LNCaP clone FGC (cell line): ENCODE results near the gene MRPS14.
A peak's percentile ranks its signal among the peaks of the same experiment; 100 is the strongest.

ENCODE experiments used
- DNase-seq: peaks from one replicate; pipeline ENCODE4 v3.0.0-alpha.2; 2011; ENCODE audit warnings: low read depth
- H3K4me3 ChIP-seq: 2 replicates; pipeline ENCODE4 v1.5.1; 2011; ENCODE audit warnings: mild to moderate bottlenecking, low read depth, low read length, control low read depth
- TF ChIP-seq, protein P1 (sequence below): IDR thresholded peaks from 2 replicates; pipeline ENCODE4 v1.5.1; 2012; ENCODE audit warnings: mild to moderate bottlenecking; ENCODE audit not compliant: control insufficient read depth, insufficient read depth; ENCODE audit errors: extremely low read depth

MRPS14 gene

DNA sequence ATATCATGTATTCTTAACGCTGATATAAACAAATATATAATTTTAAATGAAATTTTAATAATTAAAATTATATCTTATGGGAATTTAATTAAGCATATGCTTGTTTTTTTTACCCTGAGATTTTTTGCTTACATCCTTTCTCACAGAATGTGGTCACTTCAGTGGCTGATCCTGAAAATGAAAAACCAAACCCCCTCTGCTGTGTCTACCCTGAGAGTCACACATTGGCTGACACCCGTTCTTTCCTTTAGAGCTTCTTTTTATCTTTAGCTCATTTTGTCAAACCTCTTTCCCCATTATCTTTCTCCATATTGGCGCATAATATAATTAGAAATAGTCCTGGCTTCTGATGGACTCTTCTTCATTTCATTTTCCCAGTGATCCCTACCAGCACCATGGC is 34.2 kb downstream of the MRPS14 start:
- TF ChIP-seq, protein P1, sequence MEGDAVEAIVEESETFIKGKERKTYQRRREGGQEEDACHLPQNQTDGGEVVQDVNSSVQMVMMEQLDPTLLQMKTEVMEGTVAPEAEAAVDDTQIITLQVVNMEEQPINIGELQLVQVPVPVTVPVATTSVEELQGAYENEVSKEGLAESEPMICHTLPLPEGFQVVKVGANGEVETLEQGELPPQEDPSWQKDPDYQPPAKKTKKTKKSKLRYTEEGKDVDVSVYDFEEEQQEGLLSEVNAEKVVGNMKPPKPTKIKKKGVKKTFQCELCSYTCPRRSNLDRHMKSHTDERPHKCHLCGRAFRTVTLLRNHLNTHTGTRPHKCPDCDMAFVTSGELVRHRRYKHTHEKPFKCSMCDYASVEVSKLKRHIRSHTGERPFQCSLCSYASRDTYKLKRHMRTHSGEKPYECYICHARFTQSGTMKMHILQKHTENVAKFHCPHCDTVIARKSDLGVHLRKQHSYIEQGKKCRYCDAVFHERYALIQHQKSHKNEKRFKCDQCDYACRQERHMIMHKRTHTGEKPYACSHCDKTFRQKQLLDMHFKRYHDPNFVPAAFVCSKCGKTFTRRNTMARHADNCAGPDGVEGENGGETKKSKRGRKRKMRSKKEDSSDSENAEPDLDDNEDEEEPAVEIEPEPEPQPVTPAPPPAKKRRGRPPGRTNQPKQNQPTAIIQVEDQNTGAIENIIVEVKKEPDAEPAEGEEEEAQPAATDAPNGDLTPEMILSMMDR, result no peak
- no peak for DNase-seq
- no peak overlapping the region for H3K4me3 ChIP-seq

DNA sequence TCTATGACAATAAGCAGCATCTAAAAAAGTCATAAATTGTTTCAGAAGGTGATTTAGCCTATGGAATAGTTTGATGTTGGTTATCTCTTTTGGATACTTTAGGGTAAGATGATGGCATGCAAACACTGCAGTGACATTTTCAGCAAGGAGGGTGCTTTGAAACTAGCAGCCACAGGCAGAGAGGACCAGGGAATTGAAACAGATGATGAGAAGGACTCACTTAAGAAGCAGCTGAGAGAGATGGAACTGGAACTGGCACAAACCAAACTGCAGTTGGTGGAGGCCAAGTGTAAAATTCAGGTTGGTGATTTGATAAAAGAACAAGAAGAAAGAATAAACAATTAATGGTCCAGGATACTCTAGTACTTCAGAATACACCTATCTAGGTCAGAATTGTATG is 34.7 kb downstream of the MRPS14 start:
- no peak for DNase-seq
- H3K4me3 ChIP-seq, result no peak overlapping the region
- TF ChIP-seq, protein P1, result no peak

DNA sequence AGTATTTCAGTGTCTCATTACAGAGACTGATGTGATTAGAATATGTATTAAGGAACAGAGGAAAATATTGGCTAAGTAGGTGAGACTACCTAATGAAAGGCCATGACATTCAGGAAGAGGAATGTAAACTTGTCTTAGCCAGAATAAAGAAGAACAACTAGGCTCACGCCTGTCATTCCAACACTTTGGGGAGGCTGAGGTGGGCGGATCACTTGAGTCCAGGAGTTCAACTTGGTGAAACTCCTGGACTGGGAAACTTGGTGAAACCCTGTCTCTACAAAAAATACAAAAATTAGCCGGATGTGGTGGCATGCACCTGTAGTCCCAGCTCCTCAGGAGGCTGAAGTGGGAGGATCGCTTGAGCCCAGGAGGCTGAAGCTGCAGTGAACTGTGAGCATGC is 38.3 kb downstream of the MRPS14 start:
- TF ChIP-seq, protein P1, result no peak
- H3K4me3 ChIP-seq, result no peak overlapping the region
- DNase-seq, result no peak

DNA sequence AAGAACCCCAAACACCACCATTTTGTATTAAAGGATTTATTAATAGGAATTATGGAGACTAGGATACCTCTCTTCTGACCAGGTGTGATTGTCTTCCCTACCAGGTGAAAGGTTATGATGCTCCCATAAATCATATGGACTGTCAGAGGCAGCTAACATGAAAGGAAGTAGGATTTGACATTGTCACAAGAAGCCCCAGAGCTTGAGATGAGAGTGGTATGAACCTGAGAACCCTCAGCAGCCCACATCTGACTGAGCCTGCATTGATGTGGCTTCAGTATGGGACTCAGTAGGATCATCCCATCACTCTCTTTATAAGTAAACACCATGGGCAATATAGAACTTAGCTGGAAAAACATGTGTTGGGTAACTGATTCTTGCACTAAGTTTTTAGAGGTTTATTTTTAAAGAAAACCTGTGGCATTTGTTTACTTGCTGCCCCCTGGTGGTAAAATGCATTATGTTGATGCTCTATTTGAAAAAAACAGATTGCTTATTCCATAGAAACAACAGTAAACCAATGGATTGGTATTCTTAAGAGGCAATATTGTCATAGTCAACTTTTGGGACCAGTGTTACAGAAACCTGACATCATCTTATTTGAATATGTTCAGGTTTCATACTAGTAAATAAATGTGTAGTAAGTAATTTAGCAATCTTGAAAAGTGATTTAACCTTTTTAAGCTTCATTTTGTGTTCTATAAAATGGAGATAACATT is 40.1 kb downstream of the MRPS14 start:
- H3K4me3 ChIP-seq, result no peak overlapping the region
- DNase-seq, result no peak
- TF ChIP-seq, protein P1, result peak; percentile 38; the same call in 1 of the 2 replicates

DNA sequence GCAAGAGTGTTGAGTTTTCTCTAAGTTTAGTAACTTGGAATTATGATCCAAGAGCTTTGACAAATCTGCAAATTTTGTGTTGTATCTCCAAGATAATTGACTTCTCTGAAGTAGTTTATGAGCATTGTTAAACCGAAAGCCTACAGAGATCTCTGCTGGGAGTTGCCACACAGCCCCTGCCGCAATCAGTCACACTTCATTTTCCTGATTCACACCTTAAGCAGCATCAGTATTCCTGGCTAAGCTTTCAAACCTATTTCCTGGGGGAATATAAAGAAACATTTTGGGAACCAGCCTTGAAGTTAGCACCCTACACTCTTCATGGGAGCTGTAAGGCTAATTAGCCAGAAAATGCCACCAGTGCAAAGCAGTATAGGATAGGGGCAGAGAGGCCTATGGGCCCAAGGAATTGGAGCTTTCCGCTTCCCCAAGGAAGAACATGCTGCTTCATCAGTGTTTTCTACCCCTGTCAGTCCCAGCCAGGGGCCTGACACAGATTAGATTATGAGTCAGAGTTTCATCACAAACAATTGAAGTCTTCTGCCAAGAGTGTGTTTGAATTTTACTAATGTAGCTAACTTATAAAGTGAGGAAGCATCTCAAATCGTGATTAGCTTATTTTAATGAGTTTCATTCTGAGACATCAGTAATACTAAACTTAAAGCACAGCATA is 46.7 kb downstream of the MRPS14 start:
- TF ChIP-seq, protein P1, result no peak
- DNase-seq, result no peak
- H3K4me3 ChIP-seq, result no peak overlapping the region

DNA sequence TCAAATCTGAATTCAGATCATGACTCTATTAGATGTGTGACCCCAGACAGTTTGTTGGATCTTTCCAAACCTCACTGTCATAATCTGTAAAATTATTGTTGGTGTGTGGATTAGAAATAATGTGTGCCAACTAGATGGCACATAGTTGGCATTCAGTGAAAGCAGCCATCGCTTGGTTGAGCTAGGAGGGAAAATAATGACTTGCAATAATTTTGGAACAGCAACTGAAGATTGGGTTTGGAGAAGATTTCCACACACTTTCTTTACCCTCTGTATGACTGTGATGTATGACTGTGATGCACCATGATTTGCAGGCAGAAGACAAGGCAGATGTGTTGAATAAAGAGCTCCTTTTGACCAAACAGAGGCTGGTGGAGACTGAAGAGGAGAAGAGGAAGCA is 47.5 kb downstream of the MRPS14 start:
- TF ChIP-seq, protein P1, result no peak
- H3K4me3 ChIP-seq, result no peak overlapping the region
- DNase-seq, result no peak
